GM10266 (cell line): ENCODE results near the gene EXOC4.
"Not testable (repeated sequence)": the region's sequence is repeated elsewhere in the genome, so short reads cannot be mapped to it uniquely, and the experiment has no call there.

Experiments used
- DNase-seq: peaks from one replicate; pipeline ENCODE4 v3.0.0; 2012; ENCODE audit errors: extremely low spot score
- CTCF ChIP-seq: IDR thresholded peaks from 2 replicates; pipeline ENCODE4 v1.5.1; 2012; ENCODE audit warnings: mild to moderate bottlenecking, low read depth; ENCODE audit not compliant: control insufficient read depth, insufficient read depth; ENCODE audit errors: missing control alignments

The EXOC4 gene

GRCh38 chr7:134073276-134073675 lies 820.4 kb downstream of the EXOC4 start:
- no peak for TF ChIP-seq CTCF
- no peak for DNase-seq

- TF ChIP-seq CTCF = no peak
- no peak for DNase-seq
Observed at GRCh38 chr7:134075799-134076198, 822.9 kb downstream of the EXOC4 start.

- not testable (repeated sequence) for DNase-seq
Observed at GRCh38 chr7:134077560-134077959, 824.7 kb downstream of the EXOC4 start.

GRCh38 chr7:134078991-134079390 lies 826.1 kb downstream of the EXOC4 start:
- no peak for TF ChIP-seq CTCF

GRCh38 chr7:134081695-134082094 lies 828.8 kb downstream of the EXOC4 start:
- no peak for DNase-seq
- TF ChIP-seq CTCF = no peak

More at GRCh38 chr7:134078991-134079390, 826.1 kb downstream of the EXOC4 start:
- DNase-seq = no peak

GRCh38 chr7:134083766-134084487 lies 831.0 kb downstream of the EXOC4 start:
- no peak for TF ChIP-seq CTCF

GRCh38 chr7:134084488-134085144 lies 831.7 kb downstream of the EXOC4 start:
- no peak for DNase-seq
- TF ChIP-seq CTCF = no peak

More at GRCh38 chr7:134083766-134084487, 831.0 kb downstream of the EXOC4 start:
- no peak for DNase-seq
